GM12875 (cell line): Measurements from ENCODE around the gene ATG16L2.

ENCODE experiments used
- H3K4me3 ChIP-seq: one replicate; pipeline ENCODE4 v1.5.1; 2011; ENCODE audit warnings: low read depth, low read length, control low read depth
- CTCF ChIP-seq: IDR thresholded peaks from 2 replicates; pipeline ENCODE4 v1.5.1; 2011; ENCODE audit warnings: low read depth, mild to moderate bottlenecking, control low read depth, inconsistent platforms, low read length, moderate library complexity, borderline replicate concordance; ENCODE audit not compliant: insufficient read depth

ATG16L2 gene

GRCh38 chr11:72833083-72833733, 19.0 kb downstream of the ATG16L2 start:
- TF ChIP-seq CTCF = no peak
- no peak overlapping the region for H3K4me3 ChIP-seq

DNA sequence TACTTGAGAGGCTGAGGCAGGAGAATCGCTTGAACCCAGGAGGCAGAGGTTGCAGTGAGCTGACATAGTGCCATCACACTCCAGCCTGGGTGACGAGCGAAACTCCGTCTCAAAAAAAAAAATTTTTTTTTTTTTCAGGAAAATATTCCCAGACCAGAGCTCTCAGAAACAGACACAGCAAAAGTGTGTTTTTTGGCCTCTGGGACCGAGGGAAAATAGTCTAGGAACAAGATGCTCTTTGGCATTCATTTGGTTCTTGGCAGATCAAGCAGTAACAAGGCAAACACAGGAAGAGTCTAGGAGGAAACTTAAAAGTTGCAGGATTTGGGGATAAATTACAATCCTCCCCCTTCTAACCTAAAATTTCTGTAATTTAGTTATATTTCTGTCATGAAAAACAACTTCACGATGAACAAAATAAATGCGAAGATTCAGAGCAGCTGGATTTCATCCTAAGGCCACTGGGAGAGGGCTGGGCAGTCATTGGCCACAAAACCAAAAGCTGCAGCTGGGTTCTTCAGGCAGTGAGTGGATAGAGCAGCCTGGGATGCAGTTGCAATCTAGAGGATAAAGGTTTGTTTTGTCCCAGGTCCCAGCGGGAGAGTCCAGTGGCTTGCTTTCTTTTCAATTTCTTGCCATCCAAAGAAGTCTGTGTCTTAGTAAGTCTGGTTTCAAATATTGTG, 19.7 kb downstream of the ATG16L2 start:
- H3K4me3 ChIP-seq = no peak overlapping the region
- TF ChIP-seq CTCF = no peak

DNA sequence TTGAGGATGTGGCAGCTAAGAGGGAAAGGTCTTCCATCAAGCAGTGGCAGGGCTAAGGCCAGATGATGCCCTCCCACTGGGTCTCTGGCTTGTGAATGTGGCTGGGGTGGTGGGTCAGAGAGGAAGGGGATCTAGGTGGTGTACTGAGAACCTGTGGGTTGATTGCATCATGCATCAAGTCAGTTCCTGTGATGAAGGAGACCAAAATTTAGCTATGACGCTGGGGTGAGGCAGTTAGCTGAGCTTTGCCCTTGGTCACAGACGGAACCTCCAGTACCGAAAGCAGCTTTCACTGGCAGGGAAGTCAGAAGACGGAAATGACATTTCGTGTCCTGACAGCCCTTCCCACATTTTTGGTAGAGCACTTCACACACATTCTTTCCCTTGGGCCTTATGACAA, 20.7 kb downstream of the ATG16L2 start:
- TF ChIP-seq CTCF = no peak
- H3K4me3 ChIP-seq = no peak overlapping the region

GRCh38 chr11:72836111-72836510, 21.9 kb downstream of the ATG16L2 start:
- no peak for TF ChIP-seq CTCF
- no peak overlapping the region for H3K4me3 ChIP-seq

DNA sequence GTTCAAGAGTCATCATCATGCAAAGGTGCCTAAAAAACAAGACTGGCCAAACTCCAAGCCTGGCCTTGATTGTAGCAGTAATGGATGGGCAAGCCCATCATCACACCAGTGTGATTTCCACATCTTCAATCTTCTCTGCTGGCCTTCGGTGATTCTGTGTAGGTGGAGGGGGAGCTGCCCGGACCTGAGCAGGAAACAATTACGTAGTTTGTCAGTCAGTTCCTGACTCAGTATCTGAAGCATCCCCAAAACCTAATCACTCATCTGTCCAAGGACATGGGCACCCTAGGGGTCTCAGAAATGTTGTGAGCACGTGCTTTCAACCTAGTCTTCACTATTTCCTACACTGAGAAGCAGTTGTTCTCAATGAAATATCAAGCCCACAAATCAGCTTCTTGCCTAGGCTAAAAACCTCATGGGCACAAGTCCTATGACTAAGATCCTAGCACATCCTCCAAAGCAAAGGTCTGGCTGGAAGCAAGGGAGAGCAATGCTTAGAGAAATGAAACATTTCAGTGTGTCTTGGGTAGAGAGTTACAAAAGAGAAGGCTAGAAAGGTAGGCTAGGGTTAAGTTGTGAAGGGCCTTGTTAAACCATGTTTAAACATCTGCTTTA, 24.6 kb downstream of the ATG16L2 start:
- no peak overlapping the region for H3K4me3 ChIP-seq
- TF ChIP-seq CTCF = no peak

- no peak for TF ChIP-seq CTCF
- no peak overlapping the region for H3K4me3 ChIP-seq
These were observed 26.6 kb downstream of the ATG16L2 start for GRCh38 chr11:72840780-72841179.

DNA sequence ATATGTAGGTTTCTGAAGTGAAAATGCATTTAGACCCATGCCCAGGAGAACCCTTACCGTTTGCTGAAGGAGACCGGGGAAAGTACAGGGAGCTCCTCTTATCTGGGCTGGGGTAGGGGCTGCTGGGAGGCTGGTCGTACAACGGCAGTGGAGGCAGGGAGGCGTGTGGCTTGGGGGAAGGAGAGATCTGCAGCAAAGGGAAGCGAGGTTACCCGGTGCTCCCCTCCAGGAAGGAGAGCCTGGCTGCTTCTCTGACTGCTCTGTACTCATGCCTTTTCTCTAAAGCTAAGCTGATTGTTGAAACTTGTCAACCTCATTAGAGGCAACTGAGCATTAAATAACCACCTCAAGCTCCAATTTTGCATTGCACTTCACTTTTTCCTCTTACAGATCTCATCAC, 27.2 kb downstream of the ATG16L2 start:
- no peak for TF ChIP-seq CTCF
- no peak overlapping the region for H3K4me3 ChIP-seq
